Astrocyte (in vitro differentiated cells and primary cell): ENCODE results near the gene PAFAH1B2. TPM values are rescaled to one million over a fixed set of nuclear protein-coding genes. Genes with fewer than 3 reads are reported as not detected.
"Not testable (repeated sequence)": the region's sequence is repeated elsewhere in the genome, so short reads cannot be mapped to it uniquely, and the experiment has no call there.

ENCODE experiments used
- DNase-seq: peaks from one replicate; pipeline ENCODE4 v3.0.0-alpha.2; 2010; ENCODE audit warnings: low read depth
- FAIRE-seq: peaks from 2 replicates; lab custom pipeline; 2011; peaks lifted over from hg19 to GRCh38; lab: Jason Lieb, UNC
- H2AFZ ChIP-seq: 2 replicates; pipeline ENCODE4 v1.6.0; 2012; ENCODE audit warnings: low read depth, low read length, inconsistent platforms
- H3K27ac ChIP-seq: 2 replicates; pipeline ENCODE4 v1.5.1; 2011; ENCODE audit warnings: low read depth, low read length, inconsistent platforms
- H3K27me3 ChIP-seq: 2 replicates; pipeline ENCODE4 v1.6.0; 2011; ENCODE audit warnings: low read length, inconsistent platforms; ENCODE audit not compliant: insufficient read depth
- H3K36me3 ChIP-seq: 2 replicates; pipeline ENCODE4 v1.5.1; 2011; ENCODE audit warnings: low read length, inconsistent platforms; ENCODE audit not compliant: insufficient read depth
- H3K4me1 ChIP-seq: 2 replicates; pipeline ENCODE4 v1.5.1; 2011; ENCODE audit warnings: low read length, inconsistent platforms; ENCODE audit not compliant: insufficient read depth
- H3K4me2 ChIP-seq: 2 replicates; pipeline ENCODE4 v1.6.0; 2012; ENCODE audit warnings: low read length, inconsistent platforms
- H3K4me3 ChIP-seq: 2 replicates; pipeline ENCODE4 v1.5.1; 2011; ENCODE audit warnings: low read depth, mild to moderate bottlenecking, low read length, inconsistent platforms; ENCODE audit not compliant: insufficient read depth
- H3K79me2 ChIP-seq: 2 replicates; pipeline ENCODE4 v1.6.0; 2012; ENCODE audit warnings: mild to moderate bottlenecking, low read length, inconsistent platforms; ENCODE audit not compliant: insufficient read depth
- H3K9ac ChIP-seq: 2 replicates; pipeline ENCODE4 v1.6.0; 2012; ENCODE audit warnings: mild to moderate bottlenecking, low read length, inconsistent platforms
- H3K9me3 ChIP-seq: 2 replicates; pipeline ENCODE4 v1.5.1; 2012; ENCODE audit warnings: low read depth, mild to moderate bottlenecking, low read length, inconsistent platforms; ENCODE audit not compliant: insufficient read depth
- H4K20me1 ChIP-seq: 2 replicates; pipeline ENCODE4 v1.6.0; 2012; ENCODE audit warnings: low read length, inconsistent platforms; ENCODE audit not compliant: insufficient read depth
- H3K27ac Mint-ChIP-seq: one replicate; pipeline ENCODE4 v1.8.0; 2021; ENCODE audit warnings: mild to moderate bottlenecking, mixed read lengths; ENCODE audit not compliant: unreplicated experiment
- H3K27me3 Mint-ChIP-seq: one replicate; pipeline ENCODE4 v1.8.0; 2021; ENCODE audit warnings: low read depth, mixed read lengths; ENCODE audit not compliant: unreplicated experiment
- H3K36me3 Mint-ChIP-seq: one replicate; pipeline ENCODE4 v1.8.0; 2021; ENCODE audit warnings: low read depth, mixed read lengths; ENCODE audit not compliant: unreplicated experiment
- H3K4me1 Mint-ChIP-seq: one replicate; pipeline ENCODE4 v1.8.0; 2021; ENCODE audit warnings: low read depth, mixed read lengths; ENCODE audit not compliant: unreplicated experiment
- H3K4me3 Mint-ChIP-seq: one replicate; pipeline ENCODE4 v1.8.0; 2021; ENCODE audit warnings: mild to moderate bottlenecking, moderate library complexity, mixed read lengths; ENCODE audit not compliant: unreplicated experiment
- H3K9me3 Mint-ChIP-seq: one replicate; pipeline ENCODE4 v1.8.0; 2021; ENCODE audit warnings: mild to moderate bottlenecking, mixed read lengths; ENCODE audit not compliant: unreplicated experiment
- EZH2 ChIP-seq: IDR thresholded peaks from 2 replicates; pipeline ENCODE4 v1.6.1; 2012; ENCODE audit warnings: mild to moderate bottlenecking, low read length, inconsistent platforms; ENCODE audit not compliant: insufficient read depth
- total RNA-seq: library from RNA; stranded (reverse); gene quantifications from 2 replicates; pipeline ENCODE4 v1.2.1, GENCODE V29; 2021
- TF ChIP-seq, protein P1 (sequence below): IDR thresholded peaks from 2 replicates; pipeline ENCODE4 v1.5.1; 2011; ENCODE audit warnings: low read depth, mild to moderate bottlenecking, inconsistent platforms, low read length, moderate library complexity; ENCODE audit not compliant: insufficient read depth

Gene PAFAH1B2
- total RNA-seq, 1 donor from 2014 or later: 142 TPM

GRCh38 chr11:117204283-117205080 lies 60.4 kb downstream of the PAFAH1B2 start:
- Histone ChIP-seq H3K79me2 (peaks cover 60% of the 10 kb centered on the region), H4K20me1 (peaks cover 61% of the 10 kb centered on the region), H3K27ac (no peak overlapping the region), H3K9ac (peak overlapping the region; percentile 91), H3K9me3 (no peaks in the 10 kb centered on the region), H3K27me3 (no peaks in the 10 kb centered on the region), H3K36me3 (peaks cover 31% of the 10 kb centered on the region), H3K4me2 (peak overlapping the region; percentile 98), H3K4me3 (peak overlapping the region; percentile 23), H3K4me1 (peaks cover 40% of the 10 kb centered on the region), H2AFZ (no peak overlapping the region)
- H3K4me1 Mint-ChIP-seq: peaks cover 42% of the 10 kb centered on the region
- H3K27ac Mint-ChIP-seq: peak overlapping the region; percentile 84
- H3K36me3 Mint-ChIP-seq: peaks cover 33% of the 10 kb centered on the region
- peak overlapping the region; percentile 97 for H3K4me3 Mint-ChIP-seq
- no peaks in the 10 kb centered on the region for H3K27me3 Mint-ChIP-seq
- no peak for DNase-seq
- no peak for FAIRE-seq
- H3K9me3 Mint-ChIP-seq: no peaks in the 10 kb centered on the region
- TF ChIP-seq EZH2: no peak
- TF ChIP-seq, protein P1, sequence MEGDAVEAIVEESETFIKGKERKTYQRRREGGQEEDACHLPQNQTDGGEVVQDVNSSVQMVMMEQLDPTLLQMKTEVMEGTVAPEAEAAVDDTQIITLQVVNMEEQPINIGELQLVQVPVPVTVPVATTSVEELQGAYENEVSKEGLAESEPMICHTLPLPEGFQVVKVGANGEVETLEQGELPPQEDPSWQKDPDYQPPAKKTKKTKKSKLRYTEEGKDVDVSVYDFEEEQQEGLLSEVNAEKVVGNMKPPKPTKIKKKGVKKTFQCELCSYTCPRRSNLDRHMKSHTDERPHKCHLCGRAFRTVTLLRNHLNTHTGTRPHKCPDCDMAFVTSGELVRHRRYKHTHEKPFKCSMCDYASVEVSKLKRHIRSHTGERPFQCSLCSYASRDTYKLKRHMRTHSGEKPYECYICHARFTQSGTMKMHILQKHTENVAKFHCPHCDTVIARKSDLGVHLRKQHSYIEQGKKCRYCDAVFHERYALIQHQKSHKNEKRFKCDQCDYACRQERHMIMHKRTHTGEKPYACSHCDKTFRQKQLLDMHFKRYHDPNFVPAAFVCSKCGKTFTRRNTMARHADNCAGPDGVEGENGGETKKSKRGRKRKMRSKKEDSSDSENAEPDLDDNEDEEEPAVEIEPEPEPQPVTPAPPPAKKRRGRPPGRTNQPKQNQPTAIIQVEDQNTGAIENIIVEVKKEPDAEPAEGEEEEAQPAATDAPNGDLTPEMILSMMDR: no peak

DNA sequence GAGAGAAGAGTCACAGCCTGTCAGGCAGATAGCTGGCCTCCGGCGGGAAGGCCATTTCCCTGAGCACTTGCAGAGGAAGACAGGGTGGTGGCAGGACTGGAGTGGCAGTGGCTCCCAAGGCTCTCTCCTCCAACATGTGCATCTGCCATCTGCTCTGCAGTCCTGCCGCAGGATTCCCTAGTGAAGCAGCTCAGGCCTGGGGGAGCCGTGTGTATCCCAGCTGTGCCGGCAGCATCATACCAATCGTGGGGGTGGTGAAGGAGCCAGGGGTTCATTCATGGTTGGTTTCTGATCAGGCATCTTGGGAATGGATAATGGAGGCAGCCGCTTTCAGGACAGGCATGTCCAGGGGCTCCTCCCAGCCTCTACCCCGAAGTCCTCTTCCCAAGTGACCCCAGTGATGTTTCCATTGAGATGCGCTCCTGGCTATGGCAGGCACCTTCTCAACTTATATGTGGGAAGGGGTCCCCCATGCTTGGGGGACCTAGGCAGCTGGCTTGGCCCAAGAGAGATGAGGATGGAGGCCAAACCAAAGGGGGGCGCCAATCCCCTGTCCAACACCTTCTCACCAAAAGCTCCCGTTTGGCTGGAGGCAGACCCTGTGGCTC lies 61.2 kb downstream of the PAFAH1B2 start:
- H3K27ac Mint-ChIP-seq: peak overlapping the region; percentile 84
- no peak for FAIRE-seq

GRCh38 chr11:117206111-117206510 lies 62.0 kb downstream of the PAFAH1B2 start:
- not testable (repeated sequence) for H3K4me2 ChIP-seq, H3K9me3 Mint-ChIP-seq, DNase-seq, FAIRE-seq, H2AFZ ChIP-seq, H3K9ac ChIP-seq, H3K4me3 ChIP-seq, H3K27me3 ChIP-seq, H3K9me3 ChIP-seq, H3K27ac ChIP-seq, H3K27me3 Mint-ChIP-seq
- peaks cover 44% of the 10 kb centered on the region for H3K79me2 ChIP-seq
- H3K36me3 ChIP-seq: peaks cover 31% of the 10 kb centered on the region
- peaks cover 45% of the 10 kb centered on the region for H4K20me1 ChIP-seq
- peak overlapping the region; percentile 87 for H3K27ac Mint-ChIP-seq
- H3K4me1 ChIP-seq: peaks cover 40% of the 10 kb centered on the region
- peaks cover 28% of the 10 kb centered on the region for H3K36me3 Mint-ChIP-seq
- peaks cover 34% of the 10 kb centered on the region for H3K4me1 Mint-ChIP-seq
- H3K4me3 Mint-ChIP-seq: peak overlapping the region; percentile 74

More for the DNA sequence above, 61.2 kb downstream of the PAFAH1B2 start:
- peaks cover 52% of the 10 kb centered on the region for H3K79me2 ChIP-seq
- no peak overlapping the region for H2AFZ ChIP-seq
- no peaks in the 10 kb centered on the region for H3K9me3 Mint-ChIP-seq
- peak overlapping the region; percentile 73 for H3K4me3 Mint-ChIP-seq
- H3K4me1 Mint-ChIP-seq: peaks cover 39% of the 10 kb centered on the region
- no peak overlapping the region for H3K9ac ChIP-seq
- H3K4me1 ChIP-seq: peaks cover 40% of the 10 kb centered on the region
- H3K27me3 ChIP-seq: no peaks in the 10 kb centered on the region
- H3K9me3 ChIP-seq: no peaks in the 10 kb centered on the region
- H3K4me3 ChIP-seq: peak overlapping the region; percentile 23
- peak overlapping the region; percentile 98 for H3K4me2 ChIP-seq
- no peak overlapping the region for H3K27ac ChIP-seq
- peaks cover 31% of the 10 kb centered on the region for H3K36me3 ChIP-seq
- no peak for DNase-seq
- peaks cover 30% of the 10 kb centered on the region for H3K36me3 Mint-ChIP-seq
- no peaks in the 10 kb centered on the region for H3K27me3 Mint-ChIP-seq
- peaks cover 53% of the 10 kb centered on the region for H4K20me1 ChIP-seq
- TF ChIP-seq EZH2: no peak

- H3K4me1 ChIP-seq: peaks cover 35% of the 10 kb centered on the region
- not testable (repeated sequence) for DNase-seq
- H3K36me3 Mint-ChIP-seq: peaks cover 27% of the 10 kb centered on the region
Observed at GRCh38 chr11:117206859-117207258, 62.8 kb downstream of the PAFAH1B2 start.

GRCh38 chr11:117207481-117207880 lies 63.4 kb downstream of the PAFAH1B2 start:
- H3K79me2 ChIP-seq: peaks cover 30% of the 10 kb centered on the region
- peaks cover 31% of the 10 kb centered on the region for H3K36me3 ChIP-seq
- peaks cover 31% of the 10 kb centered on the region for H4K20me1 ChIP-seq
- not testable (repeated sequence) for H2AFZ ChIP-seq, H3K4me3 ChIP-seq, DNase-seq, H3K4me2 ChIP-seq, H3K4me3 Mint-ChIP-seq, H3K9me3 Mint-ChIP-seq, H3K9ac ChIP-seq, H3K27ac Mint-ChIP-seq, H3K27me3 Mint-ChIP-seq, H3K27me3 ChIP-seq, H3K9me3 ChIP-seq, H3K27ac ChIP-seq
- peaks cover 29% of the 10 kb centered on the region for H3K36me3 Mint-ChIP-seq
- H3K4me1 Mint-ChIP-seq: peaks cover 27% of the 10 kb centered on the region
- FAIRE-seq: peak; percentile 29
- H3K4me1 ChIP-seq: peaks cover 29% of the 10 kb centered on the region

More at GRCh38 chr11:117206859-117207258, 62.8 kb downstream of the PAFAH1B2 start:
- H3K27me3 Mint-ChIP-seq, H3K27me3 ChIP-seq, H3K4me3 Mint-ChIP-seq, FAIRE-seq, H2AFZ ChIP-seq, H3K9ac ChIP-seq, H3K4me2 ChIP-seq, H3K4me3 ChIP-seq, H3K9me3 Mint-ChIP-seq, H3K27ac Mint-ChIP-seq, H3K27ac ChIP-seq, H3K9me3 ChIP-seq: not testable (repeated sequence)
- peaks cover 32% of the 10 kb centered on the region for H3K4me1 Mint-ChIP-seq
- peaks cover 31% of the 10 kb centered on the region for H3K36me3 ChIP-seq
- peaks cover 36% of the 10 kb centered on the region for H3K79me2 ChIP-seq
- H4K20me1 ChIP-seq: peaks cover 37% of the 10 kb centered on the region
